SU-DHL-6 (cell line): Measurements from ENCODE around the gene SYNDIG1.

Source experiments
- H2AFZ ChIP-seq: fragments of 200-600 bp; sonication (generic); 2 replicates; pipeline ENCODE4 v1.6.1; 2014; ENCODE audit warnings: low read depth, mild to moderate bottlenecking, moderate library complexity, mixed read lengths, antibody characterized with exemption, low read length; ENCODE audit not compliant: severe bottlenecking
- H3F3A ChIP-seq: fragments of 200-600 bp; shearing (Covaris generic); 2 replicates; pipeline ENCODE4 v1.6.0; 2016; ENCODE audit warnings: antibody characterized with exemption, mild to moderate bottlenecking; ENCODE audit not compliant: insufficient read depth
- H3K27ac ChIP-seq: fragments of 200-600 bp; sonication (generic); 2 replicates; pipeline ENCODE4 v1.5.1; 2016; ENCODE audit warnings: low read depth, mild to moderate bottlenecking, low read length, moderate library complexity, mixed read lengths
- H3K27me3 ChIP-seq: fragments of 200-600 bp; sonication (generic), shearing (Covaris generic); 2 replicates; pipeline ENCODE4 v1.6.0; 2014; ENCODE audit warnings: mild to moderate bottlenecking, low read length
- H3K36me3 ChIP-seq: fragments of 200-600 bp; sonication (generic); 2 replicates; pipeline ENCODE4 v1.6.1; 2014; ENCODE audit warnings: mild to moderate bottlenecking, low read length, mixed read lengths
- H3K4me2 ChIP-seq: fragments of 300-600, 200-600 bp; shearing (Covaris generic), sonication (generic); 2 replicates; pipeline ENCODE4 v1.6.0; 2014; ENCODE audit warnings: low read length, low read depth, mild to moderate bottlenecking; ENCODE audit not compliant: poor library complexity, severe bottlenecking
- H3K4me3 ChIP-seq: fragments of 200-600 bp; sonication (generic); 2 replicates; pipeline ENCODE4 v1.5.1; 2014; ENCODE audit warnings: antibody characterized with exemption, low read length, mild to moderate bottlenecking, mixed read lengths; ENCODE audit not compliant: insufficient read depth, poor library complexity, severe bottlenecking
- H3K79me2 ChIP-seq: fragments of 200-600 bp; sonication (generic); 2 replicates; pipeline ENCODE4 v1.6.1; 2014; ENCODE audit warnings: mild to moderate bottlenecking, low read length, moderate library complexity; ENCODE audit not compliant: insufficient read depth
- H3K9ac ChIP-seq: fragments of 200-600 bp; sonication (generic); 2 replicates; pipeline ENCODE4 v1.7.0; 2014; ENCODE audit warnings: mild to moderate bottlenecking, low read length
- H3K9me2 ChIP-seq: fragments of 200-600 bp; sonication (generic); replicated peaks from 2 replicates; pipeline ENCODE4 v1.6.1; 2014; ENCODE audit warnings: low read length; ENCODE audit not compliant: insufficient read depth
- H3K9me3 ChIP-seq: fragments of 200-600 bp; sonication (generic); 2 replicates; pipeline ENCODE4 v1.6.1; 2014; ENCODE audit warnings: low read length, mixed read lengths; ENCODE audit not compliant: insufficient read depth
- H4K20me1 ChIP-seq: fragments of 200-600 bp; sonication (generic); 2 replicates; pipeline ENCODE4 v1.6.1; 2014; ENCODE audit warnings: low read depth, mild to moderate bottlenecking, antibody characterized with exemption, low read length, moderate library complexity, mixed read lengths
- EZH2phosphoT487 ChIP-seq: fragments of 200-600 bp; sonication (generic), shearing (Covaris generic); conservative IDR thresholded peaks from 2 replicates; pipeline ENCODE4 v1.6.1; 2018; ENCODE audit warnings: mild to moderate bottlenecking, antibody characterized with exemption, low read length, moderate library complexity, mixed read lengths
- TF ChIP-seq, protein P1 (sequence below): fragments of 200-600 bp; sonication (generic); IDR thresholded peaks from one replicate; pipeline ENCODE4 v1.5.1; 2017; ENCODE audit warnings: antibody characterized with exemption, mild to moderate bottlenecking, low read length, moderate library complexity; ENCODE audit not compliant: insufficient read depth, poor library complexity, severe bottlenecking

The SYNDIG1 gene

DNA sequence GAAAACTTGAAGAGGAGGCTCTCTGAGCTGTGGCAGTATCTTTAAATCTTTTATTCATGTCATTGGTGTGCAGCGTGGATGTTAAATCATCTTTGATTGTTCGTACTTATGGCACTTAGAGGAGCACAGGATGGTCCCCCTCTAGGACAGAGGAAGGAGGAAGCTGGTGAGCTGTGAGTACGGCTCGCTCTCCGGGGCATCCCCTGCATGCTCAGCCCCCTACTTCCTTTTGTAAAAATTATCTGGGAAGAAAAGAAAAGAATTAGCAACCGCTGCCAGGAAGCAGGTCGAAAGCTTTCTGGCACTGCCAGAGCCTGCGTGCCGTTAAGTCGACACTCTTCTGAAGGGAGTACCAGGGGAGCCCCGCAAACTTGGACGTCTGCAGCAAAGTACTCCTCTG lies 158.5 kb downstream of the SYNDIG1 start:
- no peak overlapping the region for H3K9ac ChIP-seq
- no peak overlapping the region for H3K27ac ChIP-seq
- TF ChIP-seq EZH2phosphoT487 = no peak
- TF ChIP-seq, protein P1, sequence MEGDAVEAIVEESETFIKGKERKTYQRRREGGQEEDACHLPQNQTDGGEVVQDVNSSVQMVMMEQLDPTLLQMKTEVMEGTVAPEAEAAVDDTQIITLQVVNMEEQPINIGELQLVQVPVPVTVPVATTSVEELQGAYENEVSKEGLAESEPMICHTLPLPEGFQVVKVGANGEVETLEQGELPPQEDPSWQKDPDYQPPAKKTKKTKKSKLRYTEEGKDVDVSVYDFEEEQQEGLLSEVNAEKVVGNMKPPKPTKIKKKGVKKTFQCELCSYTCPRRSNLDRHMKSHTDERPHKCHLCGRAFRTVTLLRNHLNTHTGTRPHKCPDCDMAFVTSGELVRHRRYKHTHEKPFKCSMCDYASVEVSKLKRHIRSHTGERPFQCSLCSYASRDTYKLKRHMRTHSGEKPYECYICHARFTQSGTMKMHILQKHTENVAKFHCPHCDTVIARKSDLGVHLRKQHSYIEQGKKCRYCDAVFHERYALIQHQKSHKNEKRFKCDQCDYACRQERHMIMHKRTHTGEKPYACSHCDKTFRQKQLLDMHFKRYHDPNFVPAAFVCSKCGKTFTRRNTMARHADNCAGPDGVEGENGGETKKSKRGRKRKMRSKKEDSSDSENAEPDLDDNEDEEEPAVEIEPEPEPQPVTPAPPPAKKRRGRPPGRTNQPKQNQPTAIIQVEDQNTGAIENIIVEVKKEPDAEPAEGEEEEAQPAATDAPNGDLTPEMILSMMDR = no peak
- H4K20me1 ChIP-seq = no peaks in the 10 kb centered on the region
- no peaks in the 10 kb centered on the region for H3K27me3 ChIP-seq
- no peaks in the 10 kb centered on the region for H3K9me3 ChIP-seq
- H3K4me3 ChIP-seq = no peak overlapping the region
- H3K4me2 ChIP-seq = no peak overlapping the region
- no peaks in the 10 kb centered on the region for H3K9me2 ChIP-seq
- H2AFZ ChIP-seq = no peak overlapping the region
- no peaks in the 10 kb centered on the region for H3K36me3 ChIP-seq
- no peaks in the 10 kb centered on the region for H3K79me2 ChIP-seq
- H3F3A ChIP-seq = no peaks in the 10 kb centered on the region

DNA sequence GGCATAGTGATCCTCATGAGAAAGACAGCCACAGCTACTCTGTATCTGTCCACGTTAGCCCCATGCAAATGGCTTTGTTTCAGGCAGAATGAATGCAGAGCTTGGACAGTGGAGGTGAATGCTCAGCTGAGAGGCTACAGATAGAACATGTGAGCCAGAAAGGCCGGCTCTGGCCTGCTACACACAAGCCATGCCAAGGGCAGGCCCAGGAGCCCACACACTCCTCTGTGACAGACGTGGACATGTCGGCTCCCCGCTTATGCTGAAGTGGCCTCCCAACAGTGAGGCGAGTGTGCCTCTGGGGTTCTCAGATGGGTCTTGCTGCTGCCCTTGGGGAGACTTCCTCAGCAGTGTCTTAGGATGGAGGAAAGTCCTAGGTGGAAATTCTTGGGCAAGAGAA lies 159.6 kb downstream of the SYNDIG1 start:
- no peak for TF ChIP-seq EZH2phosphoT487
- TF ChIP-seq, protein P1 = no peak
- Histone ChIP-seq H3K9ac (no peak overlapping the region), H3K27ac (no peak overlapping the region)

DNA sequence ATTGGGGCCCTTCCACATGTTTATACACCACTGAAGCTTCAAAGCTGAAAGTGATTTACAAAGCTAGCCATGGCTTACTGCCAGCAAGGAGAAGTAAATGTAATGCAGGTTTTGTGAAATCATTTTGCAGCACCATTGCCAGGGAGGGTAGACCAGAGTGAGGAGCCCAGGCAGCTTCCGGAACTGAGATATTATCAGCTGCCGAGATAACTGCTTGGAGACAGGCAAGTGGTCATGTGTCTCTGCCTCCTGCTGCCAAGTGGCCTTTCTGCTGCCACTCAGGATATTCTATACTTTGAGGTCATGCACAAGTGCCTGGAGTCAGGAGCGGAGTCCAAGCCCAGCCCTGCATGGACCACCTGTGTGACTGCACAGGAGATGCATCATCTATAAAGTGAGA lies 160.2 kb downstream of the SYNDIG1 start:
- H3K9ac ChIP-seq = no peak overlapping the region
- no peaks in the 10 kb centered on the region for H3K36me3 ChIP-seq
- H3K4me2 ChIP-seq = no peak overlapping the region
- H2AFZ ChIP-seq = no peak overlapping the region
- H3K4me3 ChIP-seq = no peak overlapping the region
- H3K9me2 ChIP-seq = no peaks in the 10 kb centered on the region
- TF ChIP-seq, protein P1 = no peak
- TF ChIP-seq EZH2phosphoT487 = no peak
- H3K27ac ChIP-seq = no peak overlapping the region
- H3F3A ChIP-seq = no peaks in the 10 kb centered on the region
- H4K20me1 ChIP-seq = no peaks in the 10 kb centered on the region
- no peaks in the 10 kb centered on the region for H3K9me3 ChIP-seq
- H3K27me3 ChIP-seq = no peaks in the 10 kb centered on the region
- H3K79me2 ChIP-seq = no peaks in the 10 kb centered on the region

More for the DNA sequence above, 159.6 kb downstream of the SYNDIG1 start:
- no peaks in the 10 kb centered on the region for H3K9me2 ChIP-seq
- no peaks in the 10 kb centered on the region for H3K9me3 ChIP-seq
- H4K20me1 ChIP-seq = no peaks in the 10 kb centered on the region
- no peak overlapping the region for H3K4me3 ChIP-seq
- H2AFZ ChIP-seq = no peak overlapping the region
- no peaks in the 10 kb centered on the region for H3K79me2 ChIP-seq
- no peaks in the 10 kb centered on the region for H3K36me3 ChIP-seq
- H3K4me2 ChIP-seq = no peak overlapping the region
- H3F3A ChIP-seq = no peaks in the 10 kb centered on the region
- no peaks in the 10 kb centered on the region for H3K27me3 ChIP-seq
